Brain pericyte (primary cell): ENCODE measurements around the gene ZNF354B.
"Not testable (repeated sequence)": the region's sequence is repeated elsewhere in the genome, so short reads cannot be mapped to it uniquely, and the experiment has no call there.

Experiments used
- DNase-seq: peaks from one replicate; pipeline ENCODE4 v3.0.0-alpha.2; 2012; ENCODE audit warnings: low read depth, low spot score

Gene ZNF354B

DNA sequence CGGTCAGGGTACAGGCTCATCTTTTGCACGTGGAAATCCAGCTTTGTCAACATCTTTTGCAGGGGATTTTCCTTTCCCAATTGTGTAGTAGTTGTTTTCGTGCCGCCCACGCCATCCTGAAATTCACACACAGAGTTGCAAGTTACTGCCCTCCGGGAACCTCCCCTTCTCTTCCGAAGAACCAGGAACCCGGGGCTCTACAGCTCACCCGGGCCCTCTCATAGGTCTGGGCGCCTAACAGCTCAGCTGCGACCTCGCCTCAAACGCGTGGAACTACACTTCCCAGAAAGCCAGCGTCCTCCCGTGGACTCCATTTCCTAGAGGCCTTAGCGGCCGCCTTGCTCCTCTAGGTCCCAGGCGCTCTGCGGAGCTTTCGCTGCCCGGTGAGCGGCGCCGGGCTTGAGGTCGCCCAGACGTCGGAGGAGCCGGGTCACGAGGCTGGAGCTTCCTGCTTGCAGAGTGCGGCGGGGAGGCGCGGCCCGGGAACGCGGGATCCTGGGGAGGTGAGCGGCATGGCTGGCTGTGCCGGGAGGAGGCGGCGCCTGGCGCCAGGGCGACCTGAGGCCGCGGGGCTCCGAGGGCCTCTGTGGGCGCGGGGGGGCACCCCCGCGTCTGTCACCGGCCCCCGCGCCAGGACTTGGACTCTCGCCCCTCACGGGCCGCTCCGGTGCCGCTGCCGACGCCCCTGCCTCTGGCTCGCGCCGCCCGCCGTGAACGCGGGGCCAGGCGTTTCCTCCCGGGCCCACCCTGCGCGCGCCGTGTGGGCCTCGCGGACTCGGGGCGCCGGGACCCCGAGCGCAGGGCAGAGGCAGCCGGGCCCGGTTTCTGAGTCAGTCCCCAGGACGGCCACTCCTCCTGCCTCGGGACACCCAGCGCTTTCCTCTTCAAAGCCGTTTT lies at the start of gene ZNF354B:
ZNF354B (plus strand) TSS at position 329 of the 897 bp plus-strand sequence. CDS start 1,095 bp downstream, outside the sequence.
- DNase-seq: peak; percentile 78

DNA sequence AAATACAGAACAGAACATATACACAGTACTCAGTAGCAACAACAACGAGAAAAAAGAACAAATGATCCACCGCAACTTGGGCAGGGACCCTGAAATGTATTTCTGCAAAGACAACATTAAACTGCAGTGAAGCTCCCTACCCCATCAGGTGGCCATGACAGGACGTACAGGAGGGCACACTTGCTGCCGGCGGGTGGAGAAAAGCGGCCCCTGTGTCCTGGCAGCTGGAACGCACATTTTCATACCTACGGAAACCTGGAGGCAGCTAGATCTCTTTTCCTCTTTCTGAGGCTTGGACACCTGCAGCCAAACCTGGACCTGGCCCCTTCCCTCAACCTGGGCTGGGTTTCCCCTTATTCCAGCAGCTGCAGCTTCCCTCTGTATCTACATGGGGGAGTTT lies 42.2 kb upstream of the ZNF354B start:
- DNase-seq: no peak

DNA sequence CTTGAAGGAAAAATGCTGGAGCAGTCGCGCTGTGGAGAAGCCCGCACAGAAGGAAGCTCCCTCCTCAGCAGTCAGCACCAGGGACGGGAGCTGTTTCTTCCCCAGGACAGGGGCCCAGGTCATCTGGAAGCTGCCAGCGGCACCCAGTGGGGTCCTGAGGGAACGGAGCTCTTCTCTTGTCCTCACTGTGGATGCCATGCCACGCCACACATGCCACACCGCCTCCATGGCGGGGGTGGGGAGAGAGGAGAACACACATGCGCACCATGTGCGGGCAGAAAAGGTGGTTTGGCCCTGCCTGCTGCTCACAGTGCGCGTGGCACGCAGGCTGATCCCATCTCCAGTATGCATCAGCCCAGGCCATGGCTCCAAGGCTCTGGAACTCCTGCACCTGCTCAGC lies 41.7 kb upstream of the ZNF354B start:
- no peak for DNase-seq

DNA sequence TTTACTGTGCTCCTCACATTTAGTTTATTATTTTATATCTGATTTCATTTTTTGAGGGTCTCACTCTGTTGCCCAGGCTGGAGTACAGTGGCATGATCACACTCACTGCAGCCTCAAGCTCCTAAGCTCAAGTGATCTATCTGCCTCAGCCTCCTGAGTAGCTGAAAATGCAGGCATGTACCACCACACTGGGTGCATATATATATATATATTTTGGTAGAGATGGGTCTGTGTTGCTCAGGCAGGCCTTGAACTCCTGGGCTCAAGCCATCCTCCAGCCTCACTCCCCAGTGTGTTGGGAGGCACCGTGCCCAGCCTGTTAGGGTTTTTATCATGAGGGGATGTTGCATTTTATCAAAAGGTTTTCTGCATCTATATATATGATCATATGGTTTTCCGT lies 39.8 kb upstream of the ZNF354B start:
- DNase-seq: no peak

DNA sequence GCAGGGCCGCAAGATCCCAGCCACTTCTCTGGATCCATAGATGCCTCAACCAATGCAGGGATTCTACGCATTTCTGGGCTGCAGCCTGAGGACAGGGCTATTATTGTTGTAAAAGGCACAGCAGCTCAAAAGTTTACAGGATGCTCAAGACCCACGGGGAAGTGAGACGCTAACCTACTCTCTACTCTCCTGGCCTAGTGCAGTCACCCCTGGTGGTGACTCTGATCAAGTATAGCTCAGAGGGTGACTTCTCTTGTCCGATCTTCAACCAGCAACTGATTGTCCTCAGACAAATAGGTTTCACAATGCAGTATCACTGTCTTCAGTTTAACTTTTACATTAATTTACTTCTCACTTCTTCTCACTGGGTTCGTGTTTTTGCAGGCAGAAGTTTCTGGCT lies 34.3 kb upstream of the ZNF354B start:
- DNase-seq: no peak

DNA sequence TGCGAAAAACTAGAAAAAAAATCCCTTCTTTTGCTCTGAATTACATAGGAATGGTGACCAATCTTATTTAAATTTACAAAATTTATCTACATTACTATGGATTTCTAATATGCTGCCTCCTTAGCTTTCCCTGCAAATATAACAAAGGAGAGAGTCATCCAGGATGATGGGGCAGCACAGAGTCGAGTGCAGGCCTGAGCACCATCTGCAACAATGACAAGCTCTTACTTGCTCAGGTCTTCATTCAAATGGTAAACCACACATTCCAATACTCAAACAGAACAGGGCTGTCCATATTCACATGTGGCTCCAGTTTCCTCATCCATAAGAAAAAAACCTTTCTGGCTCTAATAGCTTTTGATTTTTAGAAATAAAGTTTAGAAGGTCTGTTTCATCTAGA lies 33.5 kb upstream of the ZNF354B start:
- DNase-seq: no peak

DNA sequence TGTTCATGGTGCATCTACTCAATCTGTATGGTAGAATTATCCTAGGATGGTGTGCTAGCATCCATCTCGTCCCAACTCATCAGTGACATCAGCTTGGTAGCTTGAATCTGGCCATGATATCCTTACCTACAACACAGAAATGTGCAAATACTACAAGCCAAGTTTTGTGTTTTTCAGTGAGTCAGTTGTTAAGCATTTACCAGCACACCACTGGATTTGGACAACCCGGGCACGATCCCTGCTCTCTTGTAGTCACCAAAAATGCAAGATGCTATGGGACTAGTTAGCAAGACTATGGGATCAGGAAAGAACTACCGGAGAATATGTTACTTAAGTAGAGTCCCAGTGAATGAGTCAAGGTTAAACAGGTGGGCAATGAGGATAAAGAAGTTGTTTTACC lies 32.1 kb upstream of the ZNF354B start:
- no peak for DNase-seq

DNA sequence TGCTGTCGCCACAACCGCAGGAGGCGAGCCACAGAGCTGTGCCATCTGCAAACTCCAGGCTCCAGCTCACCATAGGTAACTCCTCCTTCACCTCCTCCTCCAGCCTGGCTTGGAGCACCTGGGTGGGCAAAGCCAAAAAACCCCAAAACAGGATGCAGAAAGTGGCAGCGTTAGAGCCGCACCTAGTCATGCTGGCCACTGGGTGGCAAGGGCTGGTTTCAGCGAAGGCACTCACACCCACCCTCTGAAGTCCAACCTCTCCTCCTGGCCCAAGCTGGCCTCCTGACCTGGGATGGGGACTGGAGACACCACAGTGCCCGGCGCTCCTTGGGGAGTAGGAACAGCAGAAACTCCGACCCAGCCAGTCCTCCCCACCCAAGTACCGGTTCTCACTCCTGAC lies 28.7 kb upstream of the ZNF354B start:
- DNase-seq: no peak

DNA sequence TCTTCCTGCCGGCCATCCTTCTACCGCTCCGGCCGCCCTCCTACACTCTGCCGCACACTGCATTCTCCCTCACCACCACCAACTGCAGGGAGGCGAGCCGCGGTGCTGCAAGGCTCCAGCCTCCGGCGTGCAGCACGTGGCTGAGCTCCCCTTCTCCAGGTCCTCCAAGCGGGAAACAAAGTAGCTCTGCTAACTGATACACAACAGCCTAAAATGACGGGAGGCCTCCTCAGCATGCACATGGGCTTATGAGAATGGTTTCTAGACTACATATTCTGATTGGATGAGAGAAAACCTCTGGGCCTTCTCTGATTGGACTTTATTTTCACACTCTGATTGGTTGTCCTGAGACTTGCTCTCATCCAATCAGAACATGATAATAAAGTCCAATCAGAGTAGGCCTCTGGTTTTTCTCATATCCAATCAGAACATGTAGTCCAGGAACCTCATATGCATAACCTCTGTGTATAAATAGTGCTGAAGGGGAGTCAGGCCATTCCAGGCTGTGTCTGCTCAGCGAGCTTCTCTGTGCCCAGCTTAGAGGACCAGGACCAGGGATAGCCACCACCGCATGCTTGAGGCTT lies 27.0 kb upstream of the ZNF354B start:
- no peak for DNase-seq

DNA sequence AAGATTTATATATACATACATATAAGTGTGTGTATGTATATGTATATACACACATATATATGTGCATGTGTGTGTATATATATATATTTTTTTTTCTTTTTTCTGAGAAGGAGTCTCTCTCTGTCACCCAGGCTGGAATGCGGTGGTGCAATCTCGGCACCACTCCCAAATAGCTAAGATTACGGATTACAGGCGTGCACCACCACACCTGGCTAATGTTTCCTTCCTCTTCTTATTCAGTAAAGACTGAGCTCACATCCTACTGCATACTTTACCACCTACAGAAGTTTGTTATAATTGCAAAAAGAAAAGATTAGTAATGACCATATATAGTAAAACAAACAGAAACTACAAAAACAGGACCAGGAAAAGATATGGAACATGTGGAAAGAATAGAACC lies 23.1 kb upstream of the ZNF354B start:
- no peak for DNase-seq

DNA sequence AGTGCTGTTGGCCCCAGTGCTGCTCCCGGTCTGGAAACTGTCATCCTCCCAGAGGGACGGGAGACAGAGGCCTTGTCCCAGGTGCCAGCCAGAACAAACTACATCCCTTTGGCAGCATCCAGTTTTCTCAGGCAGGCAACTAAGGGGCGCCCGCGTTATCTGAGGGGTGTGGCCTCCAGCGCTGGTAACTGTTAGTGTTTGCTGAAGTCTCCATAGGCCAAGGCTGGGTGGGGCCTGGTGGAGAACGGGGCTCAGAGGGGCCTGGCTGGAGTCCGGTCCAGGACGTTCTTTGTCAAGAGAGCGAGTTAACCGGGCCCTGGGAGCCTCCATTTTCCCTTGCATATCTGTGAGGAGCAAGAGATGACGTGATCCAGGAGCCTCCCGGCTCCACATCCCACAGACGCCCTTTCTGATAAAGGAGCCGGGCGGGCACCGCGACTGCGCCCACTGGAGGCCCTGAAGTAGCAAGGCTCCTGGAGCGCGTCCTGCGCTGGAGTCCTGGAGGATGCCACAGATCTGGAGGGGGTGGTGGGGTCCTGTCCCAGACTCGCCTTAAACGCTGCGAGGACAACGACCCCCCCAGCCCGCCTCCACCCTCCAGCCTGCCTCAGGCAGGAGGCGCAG lies 20.9 kb upstream of the ZNF354B start:
- not testable (repeated sequence) for DNase-seq

DNA sequence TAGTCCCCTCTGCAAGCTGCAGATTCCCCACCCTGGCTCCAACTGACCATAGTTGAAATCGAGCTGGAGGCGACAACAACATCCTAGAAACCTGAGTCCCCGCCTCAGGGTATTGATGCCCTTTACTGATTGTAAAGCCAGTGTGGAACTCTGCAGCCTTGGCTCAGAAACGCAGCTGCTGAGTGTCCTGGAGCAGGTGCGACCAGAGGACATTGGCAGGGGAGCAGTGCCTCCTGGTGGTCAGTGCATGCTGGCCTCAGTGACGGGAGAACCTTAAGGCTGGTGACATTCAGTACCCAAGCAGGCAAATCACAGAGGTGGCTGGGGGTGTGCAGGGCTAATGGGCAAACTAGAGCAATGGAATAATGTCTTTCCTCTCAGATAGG lies 20.4 kb upstream of the ZNF354B start:
- DNase-seq: no peak

DNA sequence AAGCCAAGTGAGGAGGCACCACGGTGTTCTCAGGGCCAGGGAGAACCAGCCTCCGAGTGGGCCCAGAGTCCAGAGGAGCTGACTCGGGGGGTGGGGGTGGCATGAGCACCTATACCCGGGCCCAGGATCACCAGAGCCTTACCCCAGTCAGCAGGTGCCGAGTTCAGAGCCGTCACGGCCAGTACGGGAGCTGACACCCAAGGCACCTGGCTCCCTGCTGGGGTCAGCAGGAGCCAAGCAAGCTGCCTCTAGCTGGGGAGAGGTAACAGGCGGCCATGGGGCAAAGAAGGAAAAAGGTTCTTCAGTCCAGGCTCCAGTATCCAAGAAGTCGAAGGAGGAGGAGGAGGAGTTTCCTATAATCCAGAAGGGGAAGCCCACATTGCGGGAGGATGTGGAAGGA lies 19.4 kb upstream of the ZNF354B start:
- not testable (repeated sequence) for DNase-seq

DNA sequence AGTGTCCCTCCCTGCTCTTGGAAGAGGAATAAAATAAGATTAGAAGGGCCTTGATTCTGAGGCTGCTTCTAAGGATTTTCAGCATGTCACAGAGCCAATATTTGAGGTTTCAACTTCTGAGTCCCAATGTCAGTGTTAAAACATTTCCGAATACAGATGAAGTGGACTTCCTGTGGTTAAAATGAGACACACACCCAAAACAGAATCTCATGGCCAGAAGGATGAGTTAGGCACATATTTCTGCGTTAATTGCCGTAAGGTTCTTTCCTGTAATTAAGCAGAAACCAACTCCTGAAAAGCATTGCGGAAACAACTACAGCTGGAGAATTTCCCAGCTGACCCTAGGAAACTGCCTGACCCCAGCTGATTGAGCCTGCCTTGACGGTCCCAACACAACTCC lies 10.4 kb upstream of the ZNF354B start:
- no peak for DNase-seq

DNA sequence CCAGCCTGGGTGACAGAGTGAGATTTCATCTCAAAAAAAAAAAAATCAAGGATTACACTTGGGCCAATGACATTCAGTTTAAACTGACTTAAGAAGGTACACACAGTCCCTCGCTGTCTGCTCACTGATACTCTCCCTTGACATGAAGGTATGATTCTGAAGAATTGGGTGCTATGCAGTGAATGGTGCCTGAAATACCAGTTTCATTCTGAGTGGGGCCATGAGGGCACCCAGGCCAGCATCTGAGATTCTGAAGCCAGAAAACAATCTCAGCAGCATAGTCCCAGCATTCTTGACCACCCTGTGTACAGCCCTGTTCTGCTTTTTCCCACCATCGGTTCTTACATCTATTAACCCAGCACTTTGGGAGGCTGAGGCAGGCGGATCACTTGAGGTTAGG lies 7.8 kb upstream of the ZNF354B start:
- DNase-seq: no peak

DNA sequence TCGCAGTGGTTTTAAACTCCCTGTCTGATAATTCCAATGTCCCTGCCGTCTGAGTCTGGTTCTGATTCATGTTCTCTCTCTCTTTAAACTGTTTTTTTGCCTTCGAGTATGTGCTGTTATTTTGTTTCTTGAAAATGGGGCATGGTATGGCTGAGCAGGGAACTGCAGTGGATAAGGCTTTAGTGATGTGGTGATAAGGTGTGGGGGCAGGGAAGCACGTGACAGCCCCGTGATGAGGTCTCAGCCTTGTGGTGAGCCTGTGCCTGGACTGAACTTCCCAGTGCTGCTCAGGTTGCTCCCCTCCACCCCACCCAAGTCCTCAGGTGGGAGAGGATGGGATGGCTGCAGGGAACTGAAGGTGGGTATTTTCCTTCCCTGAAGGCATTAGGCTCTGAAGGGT lies 5.5 kb upstream of the ZNF354B start:
- DNase-seq: no peak

DNA sequence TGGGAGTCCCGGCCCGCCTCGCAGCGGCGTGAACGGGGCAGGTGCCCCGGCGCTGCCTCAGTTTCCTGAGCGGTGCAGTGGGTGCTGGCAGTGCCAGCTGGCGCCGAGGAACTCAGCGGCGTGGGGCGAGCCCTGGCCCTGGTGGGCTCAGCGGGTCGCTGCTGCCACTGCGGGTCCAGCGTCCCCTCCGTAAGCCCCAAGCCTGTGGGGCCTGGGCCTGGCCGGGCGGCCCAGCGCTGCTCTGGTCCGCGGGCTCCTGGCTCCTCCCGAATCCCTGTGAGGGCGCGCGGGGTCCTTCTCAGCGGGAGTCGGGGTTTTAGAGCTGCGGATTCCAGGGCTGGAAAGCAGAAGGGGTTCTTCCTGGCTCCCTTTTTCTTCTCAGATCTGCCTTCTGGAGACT lies 862 bp downstream of the ZNF354B start:
- DNase-seq: not testable (repeated sequence)

DNA sequence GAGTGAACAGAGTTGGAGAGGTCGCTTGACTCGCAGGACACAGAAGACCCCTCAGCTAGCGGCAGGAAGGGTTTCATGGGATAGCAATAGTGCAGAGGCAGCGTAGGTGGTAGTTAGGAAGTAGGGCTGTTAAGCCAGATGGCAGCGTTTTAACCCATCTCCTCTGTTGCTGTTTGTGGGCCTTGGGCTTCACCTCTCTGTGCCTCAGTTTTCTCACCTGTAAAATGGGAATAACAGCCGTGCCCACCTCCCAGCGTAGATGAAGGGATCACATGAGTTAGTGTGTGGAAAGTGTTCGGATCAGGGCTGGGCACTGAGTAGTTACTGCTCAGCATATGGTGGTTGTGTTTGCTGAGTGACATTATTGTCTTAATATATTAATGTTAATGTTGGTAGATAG lies 1.9 kb downstream of the ZNF354B start:
- DNase-seq: no peak

DNA sequence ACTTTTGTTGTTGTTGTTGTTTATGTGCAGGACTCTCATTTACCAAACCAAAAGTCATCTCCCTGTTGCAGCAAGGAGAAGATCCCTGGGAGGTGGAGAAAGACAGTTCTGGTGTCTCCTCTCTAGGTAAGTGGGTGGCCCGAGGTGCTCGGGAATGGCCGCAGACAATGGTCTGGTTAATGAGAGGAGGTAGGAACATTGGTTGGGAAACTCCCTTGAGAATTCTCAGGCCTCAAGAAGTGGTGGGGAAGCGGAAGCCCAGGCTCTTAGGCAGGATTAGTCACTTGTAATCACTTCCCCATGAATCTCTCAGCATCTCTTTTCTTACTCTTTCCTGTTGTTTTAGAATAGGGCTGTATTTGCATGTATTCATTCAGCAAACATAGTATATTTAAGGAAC lies 7.2 kb downstream of the ZNF354B start:
- no peak for DNase-seq

DNA sequence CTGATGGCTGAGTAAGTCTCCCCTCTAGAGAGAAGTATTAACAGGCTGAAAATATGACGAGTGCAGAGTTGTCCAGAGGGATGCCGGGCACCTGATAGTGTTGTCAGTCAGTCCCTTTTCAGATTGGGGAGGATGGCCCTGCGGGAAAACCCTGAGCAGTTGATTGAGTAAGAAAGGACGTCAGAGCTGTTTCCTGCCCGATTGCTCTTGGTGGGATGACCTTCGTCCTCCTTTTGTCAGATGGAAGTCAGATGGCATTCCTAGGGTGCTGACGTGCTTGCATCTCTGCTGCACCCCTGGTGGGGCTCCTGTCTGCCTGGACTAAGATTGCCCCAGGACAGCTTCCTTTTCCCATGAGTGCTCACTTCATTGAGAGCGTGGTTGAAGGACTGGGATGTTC lies 9.8 kb downstream of the ZNF354B start:
- no peak for DNase-seq

DNA sequence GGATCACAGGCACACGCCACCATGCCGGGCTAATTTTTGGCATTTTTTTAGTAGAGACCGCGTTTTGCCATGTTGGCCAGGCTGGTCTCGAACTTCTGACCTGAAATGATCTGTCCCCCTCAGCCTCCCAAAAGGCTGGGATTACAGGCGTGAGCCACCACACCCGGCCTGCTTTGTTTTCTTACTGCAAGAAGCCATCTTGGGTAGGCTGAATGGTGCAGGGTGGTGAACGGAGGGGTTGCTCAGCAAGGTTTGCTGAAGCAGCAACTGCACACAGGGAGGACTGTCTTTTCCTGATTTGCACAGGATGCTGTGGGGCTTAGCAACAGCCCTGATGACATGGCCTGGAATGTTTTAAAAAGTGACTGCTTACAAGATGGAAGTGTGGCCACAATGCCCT lies 10.7 kb downstream of the ZNF354B start:
- DNase-seq: no peak

DNA sequence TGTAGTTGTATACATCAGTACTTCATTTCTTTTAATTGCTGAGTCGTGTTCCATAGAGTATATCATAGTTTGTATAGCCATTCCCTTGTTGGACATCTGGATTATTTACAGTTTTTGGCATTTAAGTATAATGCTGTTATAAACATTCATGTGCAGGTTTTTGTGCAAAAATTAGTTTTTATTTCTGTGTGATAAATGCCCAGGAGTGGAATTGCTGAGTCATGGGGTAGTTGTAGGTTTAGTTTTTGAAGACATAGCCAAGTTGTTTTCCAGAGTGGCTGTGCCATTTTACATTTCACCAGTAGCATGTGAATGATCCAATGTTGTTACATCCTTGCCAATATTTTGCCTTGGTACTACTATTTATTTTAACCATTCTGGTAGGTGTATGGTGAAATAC lies 12.5 kb downstream of the ZNF354B start:
- no peak for DNase-seq

DNA sequence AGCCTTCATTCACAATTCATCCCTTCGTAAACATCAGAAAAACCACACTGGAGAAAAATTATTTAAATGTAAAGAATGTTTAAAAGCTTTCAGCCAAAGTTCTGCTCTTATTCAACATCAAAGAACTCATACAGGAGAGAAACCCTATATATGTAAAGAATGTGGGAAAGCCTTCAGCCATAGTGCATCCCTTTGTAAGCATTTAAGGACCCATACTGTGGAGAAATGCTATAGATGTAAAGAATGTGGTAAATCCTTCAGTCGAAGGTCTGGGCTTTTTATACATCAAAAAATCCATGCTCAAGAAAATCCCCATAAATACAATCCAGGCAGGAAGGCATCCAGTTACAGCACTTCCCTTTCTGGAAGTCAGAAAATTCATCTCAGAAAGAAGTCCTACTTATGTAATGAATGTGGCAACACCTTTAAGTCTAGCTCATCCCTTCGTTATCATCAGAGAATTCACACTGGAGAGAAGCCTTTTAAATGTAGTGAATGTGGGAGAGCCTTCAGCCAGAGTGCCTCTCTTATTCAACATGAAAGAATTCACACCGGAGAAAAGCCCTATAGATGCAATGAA lies 23.5 kb downstream of the ZNF354B start:
- not testable (repeated sequence) for DNase-seq
